Adrenal gland (tissue), 12 donors: ENCODE data around the gene CYB5D1. TPM values are rescaled to one million over a fixed set of nuclear protein-coding genes. Genes with fewer than 3 reads are reported as not detected.

Experiments
- DNase-seq, 7 donors: peaks; one replicate each; pipeline ENCODE4 v3.0.0-alpha.2; 2019 to 2020
- H3K27ac ChIP-seq, 5 donors: fragments of 200-600 bp; sonication (generic) in 4 of 5; 1 replicate in 3 of 5; 2 replicates in 2 of 5; pipeline versions ENCODE4 v1.5.1 to v1.8.0; 2016 to 2020; ENCODE audit warnings: mild to moderate bottlenecking in 1 of 5
- H3K27me3 ChIP-seq: fragments of 200-600 bp; 2 replicates; pipeline ENCODE4 v1.8.0; 2021
- H3K36me3 ChIP-seq, 2 donors: fragments of 200-600 bp; replicated peaks in 1 of 2; 1 replicate in 1 of 2; 2 replicates in 1 of 2; pipeline versions ENCODE4 v1.5.1 to v1.8.0; 2018 to 2022
- H3K4me1 ChIP-seq, 2 donors: fragments of 200-600 bp; replicated peaks in 1 of 2; 1 replicate in 1 of 2; 2 replicates in 1 of 2; pipeline versions ENCODE4 v1.5.1 to v1.8.0; 2018 to 2021
- H3K4me3 ChIP-seq, 4 donors: fragments of 200-600 bp; sonication (generic) in 3 of 4; one replicate each; pipeline ENCODE4 v1.5.1; 2016 to 2018
- H3K9me3 ChIP-seq, 3 donors: fragments of 200-600 bp; sonication (generic) in 1 of 3; replicated peaks in 1 of 3; 1 replicate in 2 of 3; 2 replicates in 1 of 3; pipeline versions ENCODE4 v1.5.1 to v1.8.0; 2016 to 2021
- CTCF ChIP-seq, 6 experiments: fragments of 450-650 bp in 4 of 6; fragments of 200-600 bp in 2 of 6; sonication (generic) in 1 of 6; IDR thresholded peaks; 1 replicate in 5 of 6; 2 replicates in 1 of 6; pipeline versions ENCODE4 v1.5.1 to v1.8.0; 2016 to 2021; ENCODE audit warnings: antibody characterized with exemption in 6 of 6, mild to moderate bottlenecking in 2 of 6, moderate library complexity in 1 of 6
- POLR2A ChIP-seq, 2 donors: fragments of 450-650 bp; IDR thresholded peaks; one replicate each; pipeline ENCODE4 v1.6.1; 2017; ENCODE audit warnings: antibody characterized with exemption in 2 of 2, mild to moderate bottlenecking in 2 of 2, moderate library complexity in 1 of 2
- WGBS, 4 donors: extraction: QIAGEN DNeasy Blood & Tissue Kit in 2 of 4; methylation state at CpG; one replicate each; pipeline versions ENCODE4 v1.1.5 to v1.1.7; 2013 to 2017; 5-methylcytosine and 5-hydroxymethylcytosine counted together
- intact Hi-C, 2 donors: fragments of 100-400 bp; cut with DNase I; formaldehyde crosslinking; loops; one replicate each; pipeline versions ENCODE4 v1.14.1 to v1.15.0; 2022 to 2023
- polyA plus RNA-seq, 3 donors: library from polyadenylated mRNA; stranded (reverse); fragments of 200-250 nt in 2 of 3; fragments of 350-450 nt in 1 of 3; fragmentation: Illumina TruSeq in 1 of 3; extraction: RNeasy Lipid Tissue Mini Kit (QIAGEN cat#74804) in 1 of 3; gene quantifications; one replicate each; pipeline ENCODE4 v1.2.3, GENCODE V29; 2013 to 2014
- total RNA-seq, 9 donors: library from RNA; depleted of rRNA in 4 of 9; stranded (reverse); fragments of >200 nt in 4 of 9; fragments of 120-200 nt in 1 of 9; fragmentation: NEBNext Ultra II Directional in 1 of 9; extraction: Animal tissue kit (Norgen Biotek cat#: 25700) in 1 of 9; gene quantifications; one replicate each; pipeline versions ENCODE4 v1.1.0 to v1.2.4, GENCODE V29; 2013 to 2023
- donor health status: healthy with polysubstance abuse.
- donor health status: Bipolar disorder and iron deficiency.
- donor health status: DM: yes; HTN: yes; CAD: no.
- donor health status: DM: no; HTN: no; CAD: no.
- donor health status: DM: no; HTN: no; CAD: no.
- donor health status: DM: yes; HTN: yes; CAD: no.

The CYB5D1 gene
- total and polyA plus RNA-seq, 12 donors: 6.5 to 36.8 (median 16.8) TPM

GRCh38 chr17:7886227-7887037 lies 28.6 kb downstream of the CYB5D1 start:
- DNase-seq: peak; percentile 26 to 69 (median 46)
- intact Hi-C loops: no loop called here

GRCh38 chr17:7887038-7887481 lies 29.3 kb downstream of the CYB5D1 start:
- DNase-seq: no peak
- WGBS, 4 donors: 1 to 2% (median 2%) methylated on average over 8 of the region's 8 CpGs
- peak overlapping the region; percentile 35 to 93 (median 90) for H3K27ac ChIP-seq
- H3K36me3 ChIP-seq: peaks cover 0 to 18% of the 10 kb centered on the region in 2 donors
- H3K27me3 ChIP-seq: no peaks in the 10 kb centered on the region
- H3K4me1 ChIP-seq: peaks cover 38 to 55% of the 10 kb centered on the region in 2 donors
- intact Hi-C loops: no loop called here
- no peaks in the 10 kb centered on the region for H3K9me3 ChIP-seq
- H3K4me3 ChIP-seq: peak overlapping the region in 1 of 4 donors; percentile 97
- peak in 2 of 6 experiments; percentile 10 to 30 for TF ChIP-seq CTCF (IDR thresholded peaks at IDR 0.05)
- TF ChIP-seq POLR2A (IDR thresholded peaks at IDR 0.05): no peak

More at GRCh38 chr17:7886227-7887037, 28.6 kb downstream of the CYB5D1 start:
- peaks cover 0 to 12% of the 10 kb centered on the region in 2 donors for H3K36me3 ChIP-seq
- peak overlapping the region; percentile 35 to 93 (median 90) for H3K27ac ChIP-seq
- 1% methylated on average over 23 to 30 of the region's 30 CpGs for WGBS, 4 donors
- H3K4me1 ChIP-seq: peaks cover 38 to 61% of the 10 kb centered on the region in 2 donors
- TF ChIP-seq CTCF (IDR thresholded peaks at IDR 0.05) (no peak), POLR2A (IDR thresholded peaks at IDR 0.05) (peak in 1 of 2 donors; percentile 13)
- no peaks in the 10 kb centered on the region for H3K27me3 ChIP-seq
- H3K9me3 ChIP-seq: no peaks in the 10 kb centered on the region
- peak overlapping the region in 3 of 4 donors; percentile 13 to 97 (median 89) for H3K4me3 ChIP-seq

- 0 to 2% (median 1%) methylated on average over 19 to 35 of the region's 35 CpGs for WGBS, 4 donors
- Histone ChIP-seq H3K9me3 (no peaks in the 10 kb centered on the region), H3K4me1 (peaks cover 38 to 50% of the 10 kb centered on the region in 2 donors), H3K36me3 (peaks cover 0 to 20% of the 10 kb centered on the region in 2 donors), H3K4me3 (peak overlapping the region in 3 of 4 donors; percentile 29 to 97 (median 38)), H3K27me3 (no peaks in the 10 kb centered on the region), H3K27ac (peak overlapping the region; percentile 81 to 93 (median 90))
- intact Hi-C loops: no loop called here
- DNase-seq: peak; percentile 91 to 97 (median 95)
- TF ChIP-seq CTCF (IDR thresholded peaks at IDR 0.05) (no peak), POLR2A (IDR thresholded peaks at IDR 0.05) (peak in 1 of 2 donors; percentile 81)
Measured at GRCh38 chr17:7887482-7888183, 29.8 kb downstream of the CYB5D1 start.
